Mesothelial cell of epicardium (in vitro differentiated cells): ENCODE results near the gene LDLRAD4. TPM values are rescaled to one million over a fixed set of nuclear protein-coding genes. Genes with fewer than 3 reads are reported as not detected.

ENCODE experiments used
- DNase-seq, 2 experiments: peaks; one replicate each; pipeline ENCODE4 v3.0.0; 2021; ENCODE audit warnings: low spot score in 2 of 2; ENCODE audit not compliant: unreplicated experiment in 2 of 2
- H3K27ac Mint-ChIP-seq: 2 replicates; pipeline ENCODE4 v1.8.0; 2021; ENCODE audit warnings: mixed read lengths
- H3K27me3 Mint-ChIP-seq: 2 replicates; pipeline ENCODE4 v1.8.0; 2021; ENCODE audit warnings: low read depth, mixed read lengths
- H3K36me3 Mint-ChIP-seq: 2 replicates; pipeline ENCODE4 v1.8.0; 2021; ENCODE audit warnings: mixed read lengths
- H3K4me1 Mint-ChIP-seq: 2 replicates; pipeline ENCODE4 v1.8.0; 2021; ENCODE audit warnings: mixed read lengths
- H3K4me3 Mint-ChIP-seq: 2 replicates; pipeline ENCODE4 v1.8.0; 2021; ENCODE audit warnings: mild to moderate bottlenecking, moderate library complexity, mixed read lengths
- H3K9me3 Mint-ChIP-seq: 2 replicates; pipeline ENCODE4 v1.8.0; 2021; ENCODE audit warnings: mixed read lengths
- CTCF ChIP-seq: fragments of 200-600 bp; sonication (generic); IDR thresholded peaks from one replicate; pipeline ENCODE4 v1.5.0; 2021; ENCODE audit warnings: antibody characterized with exemption; ENCODE audit not compliant: unreplicated experiment
- total RNA-seq: library from RNA; stranded (reverse); gene quantifications from 3 replicates; pipeline ENCODE4 v1.2.1, GENCODE V29; 2021

The LDLRAD4 gene
- total RNA-seq, 1 donor from 2014 or later: 29.7 TPM

- H3K4me1 Mint-ChIP-seq: no peaks in the 10 kb centered on the region
- H3K27me3 Mint-ChIP-seq: no peaks in the 10 kb centered on the region
- DNase-seq: no peak
- H3K27ac Mint-ChIP-seq: no peak overlapping the region
- H3K4me3 Mint-ChIP-seq: no peak overlapping the region
- H3K36me3 Mint-ChIP-seq: no peaks in the 10 kb centered on the region
- H3K9me3 Mint-ChIP-seq: no peaks in the 10 kb centered on the region
- TF ChIP-seq CTCF: no peak
Observed at GRCh38 chr18:13530033-13530878, 311.7 kb downstream of the LDLRAD4 start.

- TF ChIP-seq CTCF: no peak
- H3K4me1 Mint-ChIP-seq: no peaks in the 10 kb centered on the region
- peak in 1 of 2 experiments; percentile 22 for DNase-seq
- no peaks in the 10 kb centered on the region for H3K36me3 Mint-ChIP-seq
- no peak overlapping the region for H3K4me3 Mint-ChIP-seq
- no peaks in the 10 kb centered on the region for H3K9me3 Mint-ChIP-seq
- no peak overlapping the region for H3K27ac Mint-ChIP-seq
- H3K27me3 Mint-ChIP-seq: no peaks in the 10 kb centered on the region
Observed at GRCh38 chr18:13530879-13531387, 312.4 kb downstream of the LDLRAD4 start.

GRCh38 chr18:13531681-13532325, 313.2 kb downstream of the LDLRAD4 start:
- H3K9me3 Mint-ChIP-seq: no peaks in the 10 kb centered on the region
- H3K4me1 Mint-ChIP-seq: peaks cover 4% of the 10 kb centered on the region

GRCh38 chr18:13532406-13533075, 314.0 kb downstream of the LDLRAD4 start:
- peaks cover 4% of the 10 kb centered on the region for H3K4me1 Mint-ChIP-seq
- TF ChIP-seq CTCF: no peak
- no peak overlapping the region for H3K27ac Mint-ChIP-seq
- H3K9me3 Mint-ChIP-seq: no peaks in the 10 kb centered on the region
- no peak for DNase-seq
- H3K36me3 Mint-ChIP-seq: no peaks in the 10 kb centered on the region
- H3K27me3 Mint-ChIP-seq: no peaks in the 10 kb centered on the region
- no peak overlapping the region for H3K4me3 Mint-ChIP-seq

More at GRCh38 chr18:13531681-13532325, 313.2 kb downstream of the LDLRAD4 start:
- H3K4me3 Mint-ChIP-seq: no peak overlapping the region
- TF ChIP-seq CTCF: no peak
- no peak overlapping the region for H3K27ac Mint-ChIP-seq
- H3K27me3 Mint-ChIP-seq: no peaks in the 10 kb centered on the region
- peak in 1 of 2 experiments; percentile 27 for DNase-seq
- H3K36me3 Mint-ChIP-seq: no peaks in the 10 kb centered on the region

GRCh38 chr18:13534631-13535030, 316.1 kb downstream of the LDLRAD4 start:
- DNase-seq: no peak
- no peak for TF ChIP-seq CTCF
- peaks cover 12% of the 10 kb centered on the region for H3K4me1 Mint-ChIP-seq
- no peak overlapping the region for H3K27ac Mint-ChIP-seq
- H3K4me3 Mint-ChIP-seq: no peak overlapping the region
- no peaks in the 10 kb centered on the region for H3K36me3 Mint-ChIP-seq
- no peaks in the 10 kb centered on the region for H3K27me3 Mint-ChIP-seq
- H3K9me3 Mint-ChIP-seq: no peaks in the 10 kb centered on the region
